ENCODE results near the gene ATAD3A.
"Not testable (repeated sequence)": the region's sequence is repeated elsewhere in the genome, so short reads cannot be mapped to it uniquely, and the experiment has no call there.

Gene ATAD3A

DNA sequence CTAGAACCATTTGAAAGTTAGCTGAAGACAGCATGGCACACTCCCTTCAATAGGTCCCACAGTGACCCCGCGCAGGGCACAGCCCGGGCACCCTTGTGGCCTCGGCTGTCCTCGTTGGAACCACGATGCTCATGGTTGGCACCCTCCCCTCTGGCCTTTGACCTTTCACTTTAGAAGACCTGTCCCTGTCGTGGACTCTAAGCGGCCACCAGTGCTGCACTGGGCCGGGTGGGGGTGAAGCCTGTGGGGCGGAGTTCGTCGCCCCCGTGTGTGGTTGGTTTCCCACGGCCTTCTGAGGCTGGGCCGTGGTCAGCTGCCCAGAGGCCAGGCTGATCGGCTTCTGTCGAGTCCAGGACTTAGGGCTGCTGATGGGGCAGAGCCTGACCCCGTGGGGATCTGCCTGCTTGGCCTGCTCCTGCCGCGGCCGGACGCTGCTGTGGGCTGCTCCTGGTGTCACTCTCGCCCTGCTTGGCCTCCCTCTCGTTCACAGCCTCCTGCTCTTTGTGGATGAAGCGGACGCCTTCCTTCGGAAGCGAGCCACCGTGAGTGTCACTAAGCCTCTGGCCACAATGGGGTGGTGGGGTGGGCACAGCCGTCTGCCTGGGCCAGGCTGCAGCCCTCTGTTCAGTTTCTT lies 12.9 kb downstream of the ATAD3A start:
- DNase-seq: not testable (repeated sequence)

- not testable (repeated sequence) for DNase-seq
These were observed 14.5 kb downstream of the ATAD3A start for GRCh38 chr1:1526476-1526875.

- no peak for DNase-seq
These were observed 15.3 kb downstream of the ATAD3A start for GRCh38 chr1:1527092-1527816.

- no peak for DNase-seq
These were observed 16.6 kb downstream of the ATAD3A start for GRCh38 chr1:1528301-1529267.

DNA sequence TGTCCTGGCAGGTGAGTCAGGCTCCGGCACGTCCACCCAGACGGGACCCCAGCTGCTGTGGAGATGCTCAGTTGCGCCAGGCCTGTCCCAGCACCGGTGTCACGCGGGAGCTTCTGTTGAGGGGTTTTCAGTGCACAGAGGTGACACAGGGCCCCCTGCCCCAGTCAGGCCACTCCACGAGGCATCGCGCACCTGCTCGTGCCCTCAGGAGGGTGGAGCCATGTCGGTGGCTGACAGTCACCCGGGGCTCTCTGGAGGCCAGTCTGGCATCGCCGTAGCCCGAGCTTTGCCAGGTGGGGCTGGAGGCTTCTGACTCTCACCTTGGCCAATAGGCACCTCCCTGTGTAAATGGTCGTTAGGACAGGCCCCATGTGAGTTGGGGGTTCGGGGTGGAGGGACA lies 17.4 kb downstream of the ATAD3A start:
- no peak for DNase-seq

DNA sequence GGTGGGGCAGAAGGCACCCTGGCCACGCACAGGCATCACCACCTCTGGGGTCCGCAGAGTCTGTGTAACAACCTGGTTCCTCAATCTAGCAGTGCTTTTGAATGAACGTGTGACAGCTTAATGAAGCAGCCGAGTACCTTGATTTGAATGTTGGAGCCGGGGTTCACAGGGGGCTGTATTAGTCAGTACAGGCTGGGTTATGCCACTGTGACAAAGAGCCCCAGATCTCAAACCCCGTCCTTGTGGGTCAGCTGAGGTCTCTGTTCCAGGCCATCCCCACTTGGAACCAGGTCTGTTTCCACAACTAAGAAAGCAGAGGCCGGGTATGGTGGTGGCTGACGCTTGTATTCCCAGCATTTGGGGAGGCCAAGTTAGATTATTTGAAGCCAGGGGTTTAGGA lies 18.0 kb downstream of the ATAD3A start:
- DNase-seq: no peak

- DNase-seq: no peak
These were observed 20.0 kb downstream of the ATAD3A start for GRCh38 chr1:1531947-1532346.

DNA sequence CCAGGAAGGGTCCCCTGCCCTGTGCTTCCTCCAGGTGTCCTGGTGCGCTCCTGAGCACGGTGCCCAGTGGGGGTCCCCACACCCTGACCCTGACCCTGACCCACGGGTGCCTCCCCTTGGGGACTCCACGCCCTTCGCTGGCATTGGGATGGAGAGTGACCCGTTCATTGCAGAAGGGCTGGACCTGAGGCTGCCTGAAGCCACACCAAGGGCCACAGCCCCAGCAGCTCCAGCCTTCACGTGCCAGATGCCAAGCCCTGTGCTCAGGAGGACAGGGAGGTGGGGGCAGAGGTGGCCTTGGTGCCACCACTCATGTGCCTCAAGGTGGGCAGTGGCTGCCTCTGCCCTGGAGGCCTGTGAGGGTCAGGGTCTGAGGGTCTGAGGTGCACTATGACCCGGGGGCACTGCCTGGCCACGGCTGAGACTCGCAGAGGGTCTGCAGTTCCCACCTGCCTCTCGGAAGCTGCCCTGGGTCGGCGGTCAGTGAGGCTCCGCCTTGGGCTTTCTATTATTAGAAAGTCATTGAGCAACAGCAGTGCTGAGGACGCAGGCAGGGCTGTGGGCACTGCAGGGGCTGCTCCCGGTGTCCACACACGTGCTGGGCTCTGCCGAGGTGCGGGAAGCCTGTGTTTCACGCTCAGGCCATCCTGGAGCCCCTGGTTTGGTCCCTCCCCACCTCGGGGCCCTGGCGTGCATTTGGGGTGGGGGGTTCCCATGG lies 21.4 kb downstream of the ATAD3A start:
- not testable (repeated sequence) for DNase-seq

DNA sequence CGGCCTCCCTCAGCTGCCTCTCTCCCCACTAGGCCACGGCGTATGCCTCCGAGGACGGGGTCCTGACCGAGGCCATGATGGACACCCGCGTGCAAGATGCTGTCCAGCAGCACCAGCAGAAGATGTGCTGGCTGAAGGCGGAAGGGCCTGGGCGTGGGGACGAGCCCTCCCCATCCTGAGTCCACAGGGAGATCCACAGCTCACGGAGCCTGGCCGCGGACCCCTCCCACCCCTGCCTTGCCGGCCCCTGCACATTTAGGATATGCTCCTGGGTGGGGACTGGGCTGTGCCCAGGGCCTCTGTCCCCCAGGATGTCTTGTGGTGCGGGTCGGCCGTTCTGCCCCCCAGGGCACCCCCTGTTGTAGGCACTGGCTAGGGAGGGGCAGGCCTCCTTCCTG lies 21.9 kb downstream of the ATAD3A start:
- not testable (repeated sequence) for DNase-seq

- DNase-seq: no peak
These were observed 22.6 kb downstream of the ATAD3A start for GRCh38 chr1:1534401-1535154.

DNA sequence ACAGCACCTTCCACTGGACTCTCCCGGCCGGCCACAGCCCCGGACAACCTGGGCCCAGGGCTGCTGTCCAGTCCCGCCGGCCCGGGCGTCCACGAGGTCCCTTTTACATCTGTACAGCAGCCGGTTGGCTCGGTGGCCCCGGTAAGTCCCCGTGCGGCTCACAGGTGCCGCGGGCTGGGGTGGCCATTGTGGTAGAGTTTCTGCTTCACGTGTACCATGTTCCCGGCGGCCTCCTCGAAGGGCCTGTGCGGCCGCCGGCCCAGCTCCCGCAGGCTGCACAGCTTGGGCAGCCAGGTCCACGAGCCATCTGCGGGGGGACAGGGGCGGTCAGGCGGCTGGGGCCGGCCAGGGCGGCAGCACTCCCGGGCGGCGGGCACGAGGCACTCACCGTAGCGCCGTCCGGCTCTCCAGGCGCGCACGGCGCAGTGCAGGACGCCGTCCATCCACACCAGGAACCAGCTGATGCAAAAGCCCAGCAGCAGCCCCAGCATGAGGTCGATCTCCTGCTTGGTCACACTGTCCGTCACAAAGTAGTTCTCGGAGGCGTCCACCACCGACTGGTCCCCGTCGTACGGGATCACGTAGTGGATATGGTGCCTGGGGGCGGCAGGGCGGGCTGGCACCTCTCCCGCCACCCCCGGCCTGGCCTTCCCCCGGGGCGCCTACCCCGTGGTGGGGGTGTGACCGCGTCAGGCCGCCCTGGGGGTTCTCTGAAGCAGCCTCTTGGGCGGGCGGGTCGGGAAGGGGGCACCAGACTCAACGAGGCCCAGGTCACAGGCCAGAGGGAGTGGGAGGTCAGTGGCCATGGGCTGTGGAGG lies 23.4 kb downstream of the ATAD3A start:
- DNase-seq: no peak

DNA sequence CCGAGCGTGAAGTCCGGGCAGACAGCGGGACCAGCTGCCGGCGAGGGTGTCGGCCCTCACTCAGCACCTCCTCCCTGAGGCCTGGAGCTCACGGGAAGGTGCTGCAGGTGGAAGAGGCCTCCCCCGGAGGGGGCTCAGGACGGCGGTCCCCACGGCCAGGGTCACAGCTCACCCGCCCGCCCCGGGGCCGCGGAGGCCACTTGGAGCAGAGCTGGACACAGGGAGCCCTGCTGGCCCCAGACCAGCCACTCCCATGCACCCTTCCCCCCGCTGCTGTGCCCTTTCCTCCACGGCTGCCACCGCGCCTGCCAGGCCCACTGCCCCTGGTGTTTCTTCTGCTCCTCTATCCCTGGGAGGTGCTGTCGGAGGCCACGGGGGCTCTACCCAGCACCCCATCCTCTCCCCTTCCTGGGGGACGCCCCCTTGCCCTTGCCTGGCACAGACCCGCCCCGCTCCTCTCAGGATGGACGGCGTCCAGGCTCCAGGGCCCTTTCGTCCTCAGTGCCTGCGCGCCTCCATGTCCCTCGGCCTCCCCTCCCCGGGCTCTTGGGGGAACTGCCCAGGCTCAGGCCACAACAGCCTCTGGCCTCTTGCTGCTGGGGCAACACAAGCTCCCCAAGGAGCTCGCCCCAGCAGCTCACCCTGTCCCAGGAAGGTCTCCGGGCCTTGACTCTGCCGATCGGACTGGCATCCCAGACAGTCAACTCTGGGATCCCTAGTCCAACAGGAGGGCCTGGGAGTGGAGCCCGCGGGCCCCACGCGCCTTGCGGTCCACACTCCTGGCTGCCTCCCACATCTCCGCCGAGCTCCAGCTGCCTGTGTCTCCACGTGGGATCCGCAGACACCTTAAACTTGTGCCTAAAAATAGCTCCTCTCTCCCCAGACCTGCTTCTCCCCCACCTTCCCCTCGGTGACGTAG lies 24.3 kb downstream of the ATAD3A start:
- no peak for DNase-seq

DNA sequence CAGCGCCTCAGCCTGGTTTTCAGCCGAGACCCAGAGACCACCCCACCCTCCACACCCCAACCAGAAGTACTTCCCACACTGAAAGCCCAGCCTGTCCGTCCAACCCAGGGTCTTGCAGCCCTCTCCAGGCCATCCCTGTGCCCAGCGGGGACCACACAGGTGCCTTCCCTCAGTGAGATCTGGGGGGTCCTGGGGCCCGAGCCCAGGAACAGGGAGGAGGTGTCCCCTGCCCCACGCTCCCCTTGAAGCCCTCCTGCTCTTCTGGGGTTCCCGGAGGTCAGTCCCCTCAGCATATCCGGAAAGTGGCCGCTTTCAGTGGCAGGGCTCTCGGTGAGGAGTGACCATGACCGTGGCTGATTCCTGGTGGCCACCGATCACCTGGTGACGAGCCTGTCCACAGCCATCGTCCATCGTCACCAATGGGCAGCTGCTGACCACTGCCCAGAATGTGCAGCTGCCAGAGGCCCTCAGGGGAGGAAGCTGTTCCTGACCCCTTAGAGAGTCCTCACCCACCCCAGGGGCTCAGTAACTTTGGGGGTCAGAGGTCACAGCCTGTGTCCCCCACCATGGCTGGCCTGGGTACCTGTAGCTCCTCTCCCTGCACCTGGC lies 25.1 kb downstream of the ATAD3A start:
- DNase-seq: no peak

DNA sequence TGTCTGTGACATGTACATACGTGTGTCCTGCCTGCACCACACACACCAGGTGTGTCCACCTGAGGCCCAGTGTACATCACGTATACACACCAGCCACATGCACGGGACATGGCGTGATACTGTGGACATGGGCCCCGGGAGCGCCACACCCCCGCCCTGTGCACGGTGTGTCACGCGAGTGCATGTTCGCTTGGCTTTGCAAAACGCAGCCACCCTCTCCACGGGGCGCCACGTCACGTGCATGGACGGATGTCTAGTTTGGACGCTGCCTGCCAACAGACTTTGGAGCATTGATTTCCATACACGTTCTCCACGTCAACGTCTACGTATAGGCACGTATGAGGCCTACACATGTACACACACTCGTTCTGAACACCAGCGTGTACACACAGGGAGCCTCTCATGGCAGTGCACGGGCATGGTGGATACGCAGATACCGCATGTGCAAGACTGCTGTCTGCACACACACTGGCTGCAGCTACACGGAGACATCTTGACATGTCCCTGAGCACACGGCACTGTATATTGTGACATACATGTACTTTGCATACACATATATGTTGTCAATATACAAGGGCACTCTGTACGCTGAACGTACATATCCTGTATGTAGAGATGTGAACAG lies 25.8 kb downstream of the ATAD3A start:
- DNase-seq: no peak

DNA sequence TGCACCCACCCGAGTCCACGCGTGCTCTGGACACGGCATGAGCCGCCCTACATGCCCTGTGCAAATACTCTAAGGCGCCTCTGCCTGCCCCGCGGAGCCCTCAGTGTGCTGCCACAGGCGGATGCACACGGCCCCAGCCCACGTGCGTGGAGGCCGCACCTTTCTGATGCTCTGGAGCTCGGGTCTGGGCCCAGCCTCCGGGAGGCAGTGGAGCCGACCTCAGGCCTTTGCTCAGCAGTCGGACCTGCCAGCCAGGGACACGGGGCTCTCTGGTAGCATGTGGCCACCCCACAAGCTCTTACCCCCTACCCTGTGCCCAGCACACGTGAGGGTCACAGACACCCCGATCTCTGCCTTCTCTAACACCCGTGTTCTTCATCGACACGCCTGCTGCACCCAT lies 26.4 kb downstream of the ATAD3A start:
- no peak for DNase-seq

DNA sequence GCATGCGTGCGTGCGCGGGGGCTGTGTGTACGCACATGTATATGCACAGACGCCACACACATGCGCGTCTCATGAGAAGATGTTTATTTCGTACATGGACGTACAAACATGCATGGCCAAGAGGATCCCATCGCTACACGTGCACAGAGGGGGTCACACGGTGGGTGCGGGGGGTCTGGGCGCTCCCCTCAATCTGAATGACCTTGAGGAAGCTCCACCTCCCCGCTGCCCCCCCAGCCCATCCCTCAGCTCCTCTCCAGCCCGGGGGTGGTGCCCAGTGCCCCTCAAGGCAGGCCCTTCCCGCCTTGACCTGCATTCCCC lies 27.0 kb downstream of the ATAD3A start:
- DNase-seq: no peak

DNA sequence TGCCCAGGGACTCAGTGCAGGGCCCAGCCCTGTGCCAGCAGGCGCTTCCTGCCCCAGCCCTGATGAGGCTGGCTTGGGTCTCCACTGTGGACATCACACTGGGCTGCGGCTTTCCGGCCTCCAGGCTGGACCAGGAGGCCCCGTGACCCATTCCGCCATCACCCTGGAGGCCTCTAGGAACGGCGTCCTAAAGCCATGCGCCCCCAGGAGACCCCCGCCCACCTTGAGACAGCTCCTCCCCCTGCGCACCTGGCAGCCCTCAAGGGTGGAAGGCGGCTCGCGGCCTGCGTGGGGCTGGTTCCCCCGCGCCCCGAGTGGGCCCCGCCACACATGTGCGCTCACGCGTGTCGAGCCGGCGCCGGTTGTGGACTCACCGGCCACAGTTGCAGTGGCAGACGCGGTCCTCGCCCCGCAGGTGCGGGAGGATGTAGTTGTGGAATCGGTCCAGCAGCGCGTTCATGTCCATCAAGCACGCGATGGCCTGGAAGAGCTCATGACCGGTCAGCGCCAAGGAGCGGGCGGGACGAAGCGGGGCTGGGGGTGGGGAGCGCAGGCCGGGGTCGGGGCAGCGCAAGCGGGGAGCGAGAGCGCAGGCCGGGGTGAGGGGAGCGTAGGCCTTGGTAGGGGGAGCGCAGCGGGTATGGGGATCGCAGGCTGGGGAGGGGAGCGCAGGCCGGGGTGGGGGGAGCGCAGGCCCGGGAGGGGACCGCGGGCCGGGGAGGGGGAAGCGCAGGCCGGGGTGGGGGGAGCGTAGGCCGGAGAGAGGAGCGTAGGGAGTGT lies 27.5 kb downstream of the ATAD3A start:
- DNase-seq: no peak

- no peak for DNase-seq
These were observed 28.3 kb downstream of the ATAD3A start, which contains the start of gene TMEM240 for GRCh38 chr1:1540090-1540817. Gene TMEM240, minus strand, starts transcription at chr1:1540624. Its CDS starts 278 bp downstream, at chr1:1540346.

Data from NCI-H524 treated with DMSO at 0.1 percent for 48 hours (cell line).